Endothelial cell of umbilical vein (primary cell): ENCODE results near the gene MAGEE1. TPM values are rescaled to one million over a fixed set of nuclear protein-coding genes. Genes with fewer than 3 reads are reported as not detected.

Experiments used
- BruUV-seq: library from RNA; stranded (reverse); fragments of 400-500 nt; replicated peaks from 2 replicates; lab custom pipeline; 2021; lab: Mats Ljungman, UMichigan
- CTCF ChIA-PET: fragments of 300-600, 350-600 bp; sonication (Branson Sonifier 250); formaldehyde crosslinking; loops from one replicate; lab custom pipeline; 2021; ENCODE audit warnings: antibody characterized with exemption, inconsistent platforms; lab: Charles Lee
- POLR2A ChIA-PET: fragments of 300-600, 350-600 bp; sonication (Branson Sonifier 250); formaldehyde crosslinking; loops from one replicate; lab custom pipeline; 2021; ENCODE audit warnings: antibody characterized with exemption, inconsistent platforms; lab: Charles Lee
- DNase-seq: peaks from one replicate; pipeline ENCODE4 v3.0.0-alpha.2; 2011; ENCODE audit warnings: low read depth, low spot score
- FAIRE-seq: peaks from 2 replicates; lab custom pipeline; 2011; peaks lifted over from hg19 to GRCh38; lab: Jason Lieb, UNC
- H2AFZ ChIP-seq: 2 replicates; pipeline ENCODE4 v1.6.0; 2012; ENCODE audit warnings: low read depth, low read length, control low read depth, inconsistent platforms
- H3K27ac ChIP-seq: 2 replicates; pipeline ENCODE4 v1.5.1; 2011; ENCODE audit warnings: low read depth, mild to moderate bottlenecking, control low read depth, low read length, moderate library complexity; ENCODE audit not compliant: insufficient read depth
- H3K27me3 ChIP-seq, 2 experiments: 2 replicates each; pipeline versions ENCODE4 v1.6.0 to v1.6.1; 2011; ENCODE audit warnings: low read length in 2 of 2, mixed read lengths in 1 of 2; ENCODE audit not compliant: control insufficient read depth in 2 of 2, insufficient read depth in 2 of 2
- H3K36me3 ChIP-seq, 2 experiments: 2 replicates in 1 of 2; 3 replicates in 1 of 2; pipeline ENCODE4 v1.5.1; 2011; ENCODE audit warnings: low read length in 2 of 2, mild to moderate bottlenecking in 1 of 2, moderate library complexity in 1 of 2; ENCODE audit not compliant: control insufficient read depth in 2 of 2, insufficient read depth in 2 of 2; ENCODE audit errors: extremely low read depth in 1 of 2
- H3K4me1 ChIP-seq: 3 replicates; pipeline ENCODE4 v1.5.1; 2011; ENCODE audit warnings: mild to moderate bottlenecking, low read length; ENCODE audit not compliant: control insufficient read depth, insufficient read depth; ENCODE audit errors: extremely low read depth
- H3K4me2 ChIP-seq: 2 replicates; pipeline ENCODE4 v1.6.1; 2011; ENCODE audit warnings: low read length, control low read depth, mixed read lengths; ENCODE audit not compliant: insufficient read depth
- H3K4me3 ChIP-seq, 3 experiments: fragments of 200-600 bp in 1 of 3; sonication (generic), shearing (Covaris generic) in 1 of 3; replicated peaks in 1 of 3; 2 replicates each; pipeline ENCODE4 v1.5.1; 2011 to 2016; ENCODE audit warnings: control low read depth in 3 of 3, low read length in 3 of 3, mild to moderate bottlenecking in 2 of 3, inconsistent platforms in 1 of 3, low read depth in 1 of 3, moderate library complexity in 1 of 3; ENCODE audit not compliant: insufficient read depth in 1 of 3
- H3K79me2 ChIP-seq: 2 replicates; pipeline ENCODE4 v1.6.0; 2012; ENCODE audit warnings: low read length, inconsistent platforms; ENCODE audit not compliant: control insufficient read depth, insufficient read depth
- H3K9ac ChIP-seq: replicated peaks from 2 replicates; pipeline ENCODE3; 2011; ENCODE audit warnings: low read length, control low read depth; ENCODE audit not compliant: insufficient read depth; ENCODE audit errors: extremely low read depth
- H3K9me1 ChIP-seq: replicated peaks from 3 replicates; pipeline ENCODE4 v1.6.0; 2011; ENCODE audit warnings: mild to moderate bottlenecking, low read length; ENCODE audit not compliant: control insufficient read depth, insufficient read depth; ENCODE audit errors: extremely low read depth
- H3K9me3 ChIP-seq: replicated peaks from 2 replicates; pipeline ENCODE4 v1.5.1; 2012; ENCODE audit warnings: low read length, inconsistent platforms; ENCODE audit not compliant: control insufficient read depth, insufficient read depth
- H4K20me1 ChIP-seq: replicated peaks from 2 replicates; pipeline ENCODE3; 2011; ENCODE audit warnings: mild to moderate bottlenecking, low read length; ENCODE audit not compliant: control insufficient read depth, insufficient read depth; ENCODE audit errors: extremely low read depth
- CTCF ChIP-seq, 2 donors: IDR thresholded peaks; 1 replicate in 1 of 2; 2 replicates in 1 of 2; pipeline ENCODE4 v1.5.1; 2011; ENCODE audit warnings: low read length in 2 of 2, mild to moderate bottlenecking in 2 of 2, moderate library complexity in 2 of 2, control low read depth in 1 of 2, inconsistent platforms in 1 of 2, low read depth in 1 of 2; ENCODE audit not compliant: insufficient read depth in 1 of 2; ENCODE audit errors: extremely low read depth in 1 of 2
- GATA2 ChIP-seq: IDR thresholded peaks from 2 replicates; pipeline ENCODE4 v1.7.0; 2011; ENCODE audit warnings: low read depth, mild to moderate bottlenecking, moderate library complexity, mixed read lengths, low read length; ENCODE audit not compliant: insufficient read length, insufficient read depth
- JUN ChIP-seq: IDR thresholded peaks from 2 replicates; pipeline ENCODE4 v1.6.1; 2011; ENCODE audit warnings: borderline replicate concordance, low read depth; ENCODE audit not compliant: insufficient read length, insufficient read depth
- MYC ChIP-seq: IDR thresholded peaks from one replicate; pipeline ENCODE4 v1.6.1; 2011; ENCODE audit warnings: mild to moderate bottlenecking, low read depth, low read length
- POLR2A ChIP-seq: IDR thresholded peaks from 2 replicates; pipeline ENCODE4 v1.6.1; 2012; ENCODE audit warnings: low read depth, mild to moderate bottlenecking, control low read depth, low read length
- POLR2AphosphoS5 ChIP-seq: IDR thresholded peaks from 2 replicates; pipeline ENCODE4 v1.6.1; 2012; ENCODE audit warnings: low read depth, mild to moderate bottlenecking, control low read depth, low read length, moderate library complexity; ENCODE audit not compliant: insufficient read depth
- dilution Hi-C: fragments of 300-500 bp; cut with MboI; formaldehyde crosslinking; loops from one replicate; pipeline ENCODE4 v1.15.0; 2019; ENCODE audit warnings: low sequenced_read_pairs; ENCODE audit not compliant: extremely low pct_ligation_motif_present
- intact Hi-C: fragments of 100-400 bp; cut with micrococcal nuclease; formaldehyde crosslinking; loops from one replicate; pipeline ENCODE4 v1.10.0; 2022
- polyA plus RNA-seq, 4 experiments: library from polyadenylated mRNA; depleted of rRNA in 3 of 4; stranded (reverse) in 3 of 4; unstranded in 1 of 4; fragments of >200 nt; gene quantifications; 2 replicates each; pipeline versions ENCODE4 v1.2.1 to v1.2.3, GENCODE V29; 2011 to 2012; ENCODE audit warnings: missing spikeins in 1 of 4
- total RNA-seq: library from RNA; stranded (reverse); gene quantifications from 2 replicates; pipeline ENCODE4 v1.2.3, GENCODE V29; 2021

The MAGEE1 gene
- total and polyA plus RNA-seq, 2 donors (not counting 3 experiments of a cell fraction or from before 2014, with no cell fraction given): 0.10 to 0.95 TPM

DNA sequence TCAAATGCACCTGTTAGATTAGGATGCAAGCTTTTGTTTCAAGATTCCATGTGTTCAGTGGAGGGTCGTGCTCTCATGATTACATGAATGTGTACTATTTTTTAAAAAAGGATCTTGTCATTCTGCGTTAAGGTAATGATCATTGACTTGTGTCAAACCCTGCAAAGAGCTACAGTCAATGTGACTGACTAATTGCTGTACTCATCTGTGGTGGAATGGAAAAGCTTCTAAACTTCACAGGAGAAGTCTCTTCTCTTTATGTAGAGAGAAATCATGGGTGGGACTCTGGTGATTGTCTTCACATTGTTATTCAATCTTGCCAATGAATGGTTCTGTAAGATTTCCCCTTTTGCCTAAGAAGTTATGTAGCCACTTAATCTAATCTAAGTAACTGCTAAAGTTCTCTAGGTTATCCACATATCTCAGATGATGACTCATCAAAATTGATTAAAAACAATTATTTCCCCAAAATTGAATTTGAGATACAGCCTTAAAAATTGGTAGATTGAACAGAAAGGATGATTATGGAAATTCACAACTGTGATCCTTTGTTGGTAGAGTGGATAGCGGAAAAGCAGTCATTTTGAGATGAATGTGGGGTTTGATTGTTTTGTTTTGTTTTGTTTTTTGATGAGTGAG is 6.7 kb downstream of the MAGEE1 start:
- DNase-seq (no peak), FAIRE-seq (no peak)
- no peak overlapping the region for H3K4me2 ChIP-seq
- H3K79me2 ChIP-seq: no peaks in the 10 kb centered on the region
- no peak for TF ChIP-seq MYC
- no peak for TF ChIP-seq JUN
- TF ChIP-seq CTCF (IDR thresholded peaks at IDR 0.05; ENCODE audit: extremely low read depth in 1 of 2, insufficient read depth in 1 of 2, low read depth in 1 of 2, low read length in 2 of 2): no peak
- no peak for TF ChIP-seq POLR2AphosphoS5
- no peak for TF ChIP-seq GATA2
- TF ChIP-seq POLR2A: no peak
- dilution Hi-C loops (no loop called here), intact Hi-C loops (no loop called here)
- no peaks in the 10 kb centered on the region for H3K9me1 ChIP-seq
- POLR2A ChIA-PET: no interaction called here
- H3K27me3 ChIP-seq: no peaks in the 10 kb centered on the region
- no TSS peak for BruUV-seq
- H3K4me1 ChIP-seq: no peaks in the 10 kb centered on the region
- no peaks in the 10 kb centered on the region for H4K20me1 ChIP-seq
- H3K9ac ChIP-seq: no peak overlapping the region
- no peak overlapping the region for H2AFZ ChIP-seq
- H3K4me3 ChIP-seq: no peak overlapping the region
- CTCF ChIA-PET: no interaction called here
- H3K9me3 ChIP-seq: no peaks in the 10 kb centered on the region
- H3K36me3 ChIP-seq: no peaks in the 10 kb centered on the region
- no peak overlapping the region for H3K27ac ChIP-seq
